ENCODE measurements around the gene RAB11FIP4. TPM values are rescaled to one million over a fixed set of nuclear protein-coding genes. Genes with fewer than 3 reads are reported as not detected.

The RAB11FIP4 gene
- total and polyA plus RNA-seq, 2 of the 13 experiments (the other 11 are each of a cell fraction or from before 2014, with no cell fraction given), result 28.0 to 89.3 TPM

- H3K9ac ChIP-seq (ENCODE audit: insufficient read depth, low read depth, low read length), result no peak overlapping the region
- no peak overlapping the region for H3K4me3 ChIP-seq (replicated peaks in 1 of 3; ENCODE audit: insufficient read depth in 1 of 3, low read depth in 2 of 3, low read length in 3 of 3)
- H3K4me1 ChIP-seq (ENCODE audit: insufficient read depth, low read length), result peaks cover 44% of the 10 kb centered on the region
- H3K27me3 ChIP-seq (ENCODE audit: control insufficient read depth in 1 of 2, insufficient read depth in 2 of 2, low read length in 2 of 2), result peaks cover 2 to 15% of the 10 kb centered on the region in 2 experiments; a peak in 2 of 5 replicates
- intact Hi-C loops (cut with micrococcal nuclease; ENCODE audit: unreplicated experiment), result no loop called here
- FAIRE-seq (no peak), ATAC-seq (no peak), DNase-seq (ENCODE audit: low spot score) (no peak)
- no peak overlapping the region for H2AFZ ChIP-seq (ENCODE audit: low read length)
- no peak overlapping the region for H3K27ac ChIP-seq (ENCODE audit: extremely low read length, insufficient read depth, low read length)
- ChIA-PET POLR2A (no interaction called here), CTCF (ENCODE audit: low intra/inter-chr PET ratio, low total read pairs) (no interaction called here)
- H3K36me3 ChIP-seq (replicated peaks in 1 of 2; ENCODE audit: control insufficient read depth in 1 of 2, insufficient read depth in 2 of 2, low read length in 2 of 2), result no peaks in the 10 kb centered on the region
- no peaks in the 10 kb centered on the region for H3K9me3 ChIP-seq (ENCODE audit: low read length)
- no peaks in the 10 kb centered on the region for H4K20me1 ChIP-seq (ENCODE audit: insufficient read depth, low read length)
- no peak for TF ChIP-seq SP5 (CRISPR knock-in tag; IDR thresholded peaks at IDR 0.05; ENCODE audit: borderline replicate concordance, low read depth)
- TF ChIP-seq THAP8 (CRISPR knock-in tag; IDR thresholded peaks at IDR 0.05; ENCODE audit: borderline replicate concordance), result no peak
- no TSS peak for BruUV-seq (replicated peaks)
- WGBS (ENCODE audit: low lambda C conversion rate), result 71% methylated on average over 9 of the region's 9 CpGs
- in situ Hi-C loops (cut with HindIII; ENCODE audit: extremely low pct_ligation_motif_present, low pct_unique_long_range_greater_than_20kb), result no loop called here
- no peaks in the 10 kb centered on the region for H3K79me2 ChIP-seq (ENCODE audit: insufficient read depth, low read length)
- no peak overlapping the region for H3K4me2 ChIP-seq (ENCODE audit: low read depth, low read length)
Observed at GRCh38 chr17:31565652-31566051, 174.2 kb downstream of the RAB11FIP4 start.

DNA sequence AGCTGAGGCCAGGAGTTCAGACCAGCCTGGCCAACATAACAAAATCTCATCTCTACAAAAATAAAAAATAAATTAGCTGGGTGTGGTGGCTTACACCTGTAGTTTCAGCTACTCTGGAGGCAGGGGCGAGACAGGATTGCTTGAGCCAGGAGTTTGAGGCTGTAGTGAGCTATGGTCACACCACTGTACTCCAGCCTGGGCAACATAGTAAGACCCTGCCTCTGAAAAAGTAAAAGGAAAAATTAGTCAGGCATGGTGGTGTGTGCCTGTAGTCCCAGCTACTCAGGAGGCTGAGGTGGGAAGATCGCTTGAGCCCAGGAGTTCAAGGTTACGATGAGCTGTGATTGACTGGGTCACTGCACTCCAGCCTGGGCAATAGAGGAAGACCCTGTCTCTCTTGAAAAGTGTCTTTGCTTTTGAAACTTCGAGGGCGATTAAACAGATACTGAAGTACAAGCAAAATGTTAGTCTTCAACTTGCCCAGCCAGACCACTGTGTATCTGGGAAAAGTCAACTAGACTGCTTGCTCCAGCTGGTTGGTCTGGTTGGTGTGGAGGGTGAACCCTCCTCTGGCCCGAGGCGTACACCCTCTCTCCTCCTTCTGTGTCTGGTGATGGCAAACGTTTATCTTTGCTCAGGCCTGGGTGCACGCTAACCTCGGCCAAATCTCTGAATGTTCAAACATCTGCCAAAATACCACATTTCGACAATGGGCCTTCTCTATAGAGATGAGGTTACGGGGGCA lies 174.9 kb downstream of the RAB11FIP4 start:
- Histone ChIP-seq H3K9ac (ENCODE audit: insufficient read depth, low read depth, low read length) (no peak overlapping the region), H3K27me3 (ENCODE audit: control insufficient read depth in 1 of 2, insufficient read depth in 2 of 2, low read length in 2 of 2) (peaks cover 2 to 15% of the 10 kb centered on the region in 2 experiments; a peak in 2 of 5 replicates), H2AFZ (ENCODE audit: low read length) (no peak overlapping the region), H4K20me1 (ENCODE audit: insufficient read depth, low read length) (no peaks in the 10 kb centered on the region), H3K4me1 (ENCODE audit: insufficient read depth, low read length) (peaks cover 36% of the 10 kb centered on the region), H3K36me3 (replicated peaks in 1 of 2; ENCODE audit: control insufficient read depth in 1 of 2, insufficient read depth in 2 of 2, low read length in 2 of 2) (no peaks in the 10 kb centered on the region), H3K27ac (ENCODE audit: extremely low read length, insufficient read depth, low read length) (no peak overlapping the region), H3K79me2 (ENCODE audit: insufficient read depth, low read length) (no peaks in the 10 kb centered on the region), H3K4me2 (ENCODE audit: low read depth, low read length) (no peak overlapping the region), H3K4me3 (replicated peaks in 1 of 3; ENCODE audit: insufficient read depth in 1 of 3, low read depth in 2 of 3, low read length in 3 of 3) (no peak overlapping the region), H3K9me3 (ENCODE audit: low read length) (no peaks in the 10 kb centered on the region)
- no TSS peak for BruUV-seq (replicated peaks)
- no peak for TF ChIP-seq ZNF101 (CRISPR knock-in tag; IDR thresholded peaks at IDR 0.05; ENCODE audit: borderline replicate concordance, low read depth)
- TF ChIP-seq ZNF121 (CRISPR knock-in tag; IDR thresholded peaks at IDR 0.05), result peak; percentile 69; the same call in 1 of the 2 replicates
- no peak for TF ChIP-seq GTF2F1 (IDR thresholded peaks at IDR 0.05; ENCODE audit: low read length)
- intact Hi-C loops (cut with micrococcal nuclease; ENCODE audit: unreplicated experiment) (no loop called here), in situ Hi-C loops (cut with HindIII; ENCODE audit: extremely low pct_ligation_motif_present, low pct_unique_long_range_greater_than_20kb) (no loop called here)
- POLR2A ChIA-PET, result no interaction called here
- CTCF ChIA-PET (ENCODE audit: low intra/inter-chr PET ratio, low total read pairs), result no interaction called here
- no peak for ATAC-seq
- 47% methylated on average over 12 of the region's 12 CpGs for WGBS (ENCODE audit: low lambda C conversion rate)
- no peak for FAIRE-seq
- DNase-seq (ENCODE audit: low spot score), result no peak

Measured in HepG2 (cell line).